ENCODE data around the gene ZCRB1. TPM values are rescaled to one million over a fixed set of nuclear protein-coding genes. Genes with fewer than 3 reads are reported as not detected.

ZCRB1 gene
- total RNA-seq, 2 donors from 2014 or later: 89.2 to 113 TPM

DNA sequence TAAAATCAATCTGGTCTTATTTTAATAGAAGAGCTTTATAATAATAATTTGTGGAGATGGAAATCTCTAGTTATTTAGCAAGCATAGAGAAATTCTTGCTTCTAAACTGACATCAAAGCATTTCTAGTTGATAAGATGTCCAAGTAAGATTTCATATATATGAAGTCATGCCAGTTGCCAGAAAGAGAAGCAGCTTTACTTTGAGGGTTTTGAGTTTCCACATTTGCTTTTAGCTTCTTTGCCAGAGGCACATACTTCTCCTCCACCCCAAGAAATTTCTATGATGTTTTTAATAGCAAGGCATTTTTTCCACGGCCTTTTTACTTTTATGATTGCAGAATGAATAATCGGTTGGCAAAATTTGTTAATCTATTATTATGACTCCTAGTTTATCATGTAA is 63.6 kb downstream of the ZCRB1 start:
- no peaks in the 10 kb centered on the region for H3K4me1 Mint-ChIP-seq (ENCODE audit: low read depth)
- H3K27me3 Mint-ChIP-seq (ENCODE audit: low read depth): no peaks in the 10 kb centered on the region
- H3K4me3 Mint-ChIP-seq: no peak overlapping the region
- H3K36me3 Mint-ChIP-seq (ENCODE audit: insufficient read depth in 2 of 2): no peaks in the 10 kb centered on the region
- no peaks in the 10 kb centered on the region for H3K9me3 Mint-ChIP-seq
- no peak for DNase-seq
- no peak overlapping the region for H3K27ac Mint-ChIP-seq
- no peak for ATAC-seq (replicated peaks in 1 of 2)

Other genes starting within 250 kb of the ZCRB1 start
- gene GXYLT1, start 181.2 kb downstream of the ZCRB1 start, total RNA-seq: 1 to 10 TPM; 7.2 to 8.4 TPM
- gene YAF2, start 87.8 kb downstream of the ZCRB1 start, total RNA-seq: 10 to 100 TPM; 71.8 to 77.2 TPM
- 10 to 100 TPM; 56.9 to 63.1 TPM for gene PPHLN1, start 73 bp upstream of the ZCRB1 start, total RNA-seq